Mesothelial cell of epicardium (in vitro differentiated cells): ENCODE data around the gene ST6GAL1. TPM values are rescaled to one million over a fixed set of nuclear protein-coding genes. Genes with fewer than 3 reads are reported as not detected.

ENCODE experiments used
- DNase-seq, 2 experiments: peaks; one replicate each; pipeline ENCODE4 v3.0.0; 2021; ENCODE audit warnings: low spot score in 2 of 2; ENCODE audit not compliant: unreplicated experiment in 2 of 2
- H3K27ac Mint-ChIP-seq: 2 replicates; pipeline ENCODE4 v1.8.0; 2021; ENCODE audit warnings: mixed read lengths
- H3K27me3 Mint-ChIP-seq: 2 replicates; pipeline ENCODE4 v1.8.0; 2021; ENCODE audit warnings: low read depth, mixed read lengths
- H3K36me3 Mint-ChIP-seq: 2 replicates; pipeline ENCODE4 v1.8.0; 2021; ENCODE audit warnings: mixed read lengths
- H3K4me1 Mint-ChIP-seq: 2 replicates; pipeline ENCODE4 v1.8.0; 2021; ENCODE audit warnings: mixed read lengths
- H3K4me3 Mint-ChIP-seq: 2 replicates; pipeline ENCODE4 v1.8.0; 2021; ENCODE audit warnings: mild to moderate bottlenecking, moderate library complexity, mixed read lengths
- H3K9me3 Mint-ChIP-seq: 2 replicates; pipeline ENCODE4 v1.8.0; 2021; ENCODE audit warnings: mixed read lengths
- total RNA-seq: library from RNA; stranded (reverse); gene quantifications from 3 replicates; pipeline ENCODE4 v1.2.1, GENCODE V29; 2021
- TF ChIP-seq, protein P1 (sequence below): fragments of 200-600 bp; sonication (generic); IDR thresholded peaks from one replicate; pipeline ENCODE4 v1.5.0; 2021; ENCODE audit warnings: antibody characterized with exemption; ENCODE audit not compliant: unreplicated experiment

The ST6GAL1 gene
- total RNA-seq, 1 donor from 2014 or later, result 50.3 TPM

DNA sequence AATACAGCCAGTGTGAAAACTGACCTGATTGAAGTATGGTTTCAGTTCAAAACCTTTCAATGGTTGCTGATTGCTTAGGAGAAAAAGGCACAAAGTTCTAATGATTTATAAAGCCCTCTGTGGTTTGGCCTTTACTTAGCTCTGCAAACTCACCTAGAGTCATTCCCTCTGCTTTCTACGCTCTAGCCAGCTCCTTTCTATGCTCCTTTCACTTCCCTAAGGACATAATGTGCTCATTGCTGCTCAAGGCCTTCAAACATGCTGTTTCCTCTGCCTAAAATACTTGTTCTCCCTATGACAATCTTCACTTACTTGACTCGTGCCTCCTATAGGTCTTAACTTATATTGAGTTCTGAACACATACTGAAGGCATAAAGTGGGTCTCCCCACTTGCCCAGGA lies 190.0 kb downstream of the ST6GAL1 start:
- Mint-ChIP-seq H3K9me3 (no peaks in the 10 kb centered on the region), H3K27me3 (no peaks in the 10 kb centered on the region), H3K36me3 (peaks cover 4% of the 10 kb centered on the region), H3K27ac (no peak overlapping the region), H3K4me3 (no peak overlapping the region), H3K4me1 (no peaks in the 10 kb centered on the region)
- DNase-seq, result no peak
- TF ChIP-seq, protein P1, sequence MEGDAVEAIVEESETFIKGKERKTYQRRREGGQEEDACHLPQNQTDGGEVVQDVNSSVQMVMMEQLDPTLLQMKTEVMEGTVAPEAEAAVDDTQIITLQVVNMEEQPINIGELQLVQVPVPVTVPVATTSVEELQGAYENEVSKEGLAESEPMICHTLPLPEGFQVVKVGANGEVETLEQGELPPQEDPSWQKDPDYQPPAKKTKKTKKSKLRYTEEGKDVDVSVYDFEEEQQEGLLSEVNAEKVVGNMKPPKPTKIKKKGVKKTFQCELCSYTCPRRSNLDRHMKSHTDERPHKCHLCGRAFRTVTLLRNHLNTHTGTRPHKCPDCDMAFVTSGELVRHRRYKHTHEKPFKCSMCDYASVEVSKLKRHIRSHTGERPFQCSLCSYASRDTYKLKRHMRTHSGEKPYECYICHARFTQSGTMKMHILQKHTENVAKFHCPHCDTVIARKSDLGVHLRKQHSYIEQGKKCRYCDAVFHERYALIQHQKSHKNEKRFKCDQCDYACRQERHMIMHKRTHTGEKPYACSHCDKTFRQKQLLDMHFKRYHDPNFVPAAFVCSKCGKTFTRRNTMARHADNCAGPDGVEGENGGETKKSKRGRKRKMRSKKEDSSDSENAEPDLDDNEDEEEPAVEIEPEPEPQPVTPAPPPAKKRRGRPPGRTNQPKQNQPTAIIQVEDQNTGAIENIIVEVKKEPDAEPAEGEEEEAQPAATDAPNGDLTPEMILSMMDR, result no peak

DNA sequence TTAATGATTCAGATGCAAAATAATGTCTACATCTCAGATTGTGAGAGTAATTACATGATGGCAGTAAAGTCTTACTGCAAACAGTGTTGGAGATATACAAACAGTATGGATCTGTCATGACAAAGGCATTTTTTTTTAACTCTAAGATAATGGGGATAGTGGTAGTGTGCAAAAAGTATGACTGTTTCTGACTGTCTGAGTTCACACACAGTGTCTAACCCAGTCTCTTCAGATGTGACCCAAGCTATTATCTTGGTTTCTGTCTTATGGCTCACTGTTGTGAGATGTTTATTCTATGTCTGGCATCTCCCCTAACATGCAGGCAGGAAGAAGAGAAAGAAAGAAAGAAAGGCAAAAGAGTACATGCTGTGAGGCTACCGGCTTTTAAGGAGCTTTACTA lies 191.9 kb downstream of the ST6GAL1 start:
- H3K27me3 Mint-ChIP-seq, result no peaks in the 10 kb centered on the region
- H3K4me3 Mint-ChIP-seq, result no peak overlapping the region
- peaks cover 5% of the 10 kb centered on the region for H3K9me3 Mint-ChIP-seq
- peaks cover 9% of the 10 kb centered on the region for H3K36me3 Mint-ChIP-seq
- H3K4me1 Mint-ChIP-seq, result no peaks in the 10 kb centered on the region
- TF ChIP-seq, protein P1, result no peak
- no peak overlapping the region for H3K27ac Mint-ChIP-seq
- DNase-seq, result no peak

- DNase-seq, result no peak
- TF ChIP-seq, protein P1, result no peak
- H3K4me1 Mint-ChIP-seq, result no peaks in the 10 kb centered on the region
These were observed 195.1 kb downstream of the ST6GAL1 start for GRCh38 chr3:187125319-187126031.

More at GRCh38 chr3:187125319-187126031, 195.1 kb downstream of the ST6GAL1 start:
- Mint-ChIP-seq H3K27ac (no peak overlapping the region), H3K9me3 (peaks cover 21% of the 10 kb centered on the region), H3K4me3 (no peak overlapping the region), H3K27me3 (no peaks in the 10 kb centered on the region), H3K36me3 (peaks cover 23% of the 10 kb centered on the region)

Other genes with a start within 250 kb of the ST6GAL1 start
- not detected in 3 replicates for gene KNG1, start 213.2 kb upstream of the ST6GAL1 start, total RNA-seq
- gene EIF4A2, start 146.9 kb upstream of the ST6GAL1 start, total RNA-seq, result 527 to 559 TPM (median 548 TPM) in 3 replicates
- 32.9 to 36.0 TPM (median 33.2 TPM) in 3 replicates for gene RFC4, start 124.0 kb upstream of the ST6GAL1 start, total RNA-seq
- gene ADIPOQ, start 87.8 kb upstream of the ST6GAL1 start, total RNA-seq, result not detected in 3 replicates
- 12.1 to 14.5 TPM (median 13.4 TPM) in 3 replicates for gene RPL39L, start 209.0 kb downstream of the ST6GAL1 start, total RNA-seq